ENCODE data around the gene DCTN5. TPM values are rescaled to one million over a fixed set of nuclear protein-coding genes. Genes with fewer than 3 reads are reported as not detected.

Gene DCTN5
- total RNA-seq, 3 donors from 2014 or later: 57.3 to 73.9 (median 67.7) TPM

- no peak overlapping the region for H3K4me3 ChIP-seq
- no peaks in the 10 kb centered on the region for H3K9me3 ChIP-seq
- no peaks in the 10 kb centered on the region for H3K36me3 ChIP-seq (ENCODE audit: low read depth)
- peaks cover 29% of the 10 kb centered on the region for H3K4me1 ChIP-seq (ENCODE audit: low read depth)
- TF ChIP-seq, protein P1, sequence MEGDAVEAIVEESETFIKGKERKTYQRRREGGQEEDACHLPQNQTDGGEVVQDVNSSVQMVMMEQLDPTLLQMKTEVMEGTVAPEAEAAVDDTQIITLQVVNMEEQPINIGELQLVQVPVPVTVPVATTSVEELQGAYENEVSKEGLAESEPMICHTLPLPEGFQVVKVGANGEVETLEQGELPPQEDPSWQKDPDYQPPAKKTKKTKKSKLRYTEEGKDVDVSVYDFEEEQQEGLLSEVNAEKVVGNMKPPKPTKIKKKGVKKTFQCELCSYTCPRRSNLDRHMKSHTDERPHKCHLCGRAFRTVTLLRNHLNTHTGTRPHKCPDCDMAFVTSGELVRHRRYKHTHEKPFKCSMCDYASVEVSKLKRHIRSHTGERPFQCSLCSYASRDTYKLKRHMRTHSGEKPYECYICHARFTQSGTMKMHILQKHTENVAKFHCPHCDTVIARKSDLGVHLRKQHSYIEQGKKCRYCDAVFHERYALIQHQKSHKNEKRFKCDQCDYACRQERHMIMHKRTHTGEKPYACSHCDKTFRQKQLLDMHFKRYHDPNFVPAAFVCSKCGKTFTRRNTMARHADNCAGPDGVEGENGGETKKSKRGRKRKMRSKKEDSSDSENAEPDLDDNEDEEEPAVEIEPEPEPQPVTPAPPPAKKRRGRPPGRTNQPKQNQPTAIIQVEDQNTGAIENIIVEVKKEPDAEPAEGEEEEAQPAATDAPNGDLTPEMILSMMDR (IDR thresholded peaks at IDR 0.05): no peak
- DNase-seq (no peak), ATAC-seq (no peak)
- intact Hi-C loops (cut with DNase I, micrococcal nuclease): no loop called here
These were observed 40.9 kb downstream of the DCTN5 start for GRCh38 chr16:23682181-23682580.

- DNase-seq: no peak
- H3K9me3 ChIP-seq: no peaks in the 10 kb centered on the region
- no peaks in the 10 kb centered on the region for H3K36me3 ChIP-seq (ENCODE audit: low read depth)
- no peak for ATAC-seq
- TF ChIP-seq, protein P1 (IDR thresholded peaks at IDR 0.05): no peak
- intact Hi-C loops (cut with DNase I, micrococcal nuclease): no loop called here
- H3K4me3 ChIP-seq: no peak overlapping the region
- peaks cover 16% of the 10 kb centered on the region for H3K4me1 ChIP-seq (ENCODE audit: low read depth)
These were observed 42.2 kb downstream of the DCTN5 start for GRCh38 chr16:23683487-23683886.

GRCh38 chr16:23687034-23687808, 46.0 kb downstream of the DCTN5 start:
- no peak for DNase-seq
- Histone ChIP-seq H3K4me1 (ENCODE audit: low read depth) (no peaks in the 10 kb centered on the region), H3K9me3 (no peaks in the 10 kb centered on the region)

GRCh38 chr16:23689442-23690187, 48.3 kb downstream of the DCTN5 start:
- H3K9me3 ChIP-seq: no peaks in the 10 kb centered on the region
- H3K4me3 ChIP-seq: no peak overlapping the region
- peaks cover 3% of the 10 kb centered on the region for H3K36me3 ChIP-seq (ENCODE audit: low read depth)
- H3K4me1 ChIP-seq (ENCODE audit: low read depth): no peaks in the 10 kb centered on the region
- TF ChIP-seq, protein P1 (IDR thresholded peaks at IDR 0.05): no peak
- ATAC-seq (peak; percentile 4), DNase-seq (no peak)
- intact Hi-C loops (cut with DNase I, micrococcal nuclease): no loop called here

More at GRCh38 chr16:23687034-23687808, 46.0 kb downstream of the DCTN5 start:
- ATAC-seq: peak; percentile 17
- TF ChIP-seq, protein P1 (IDR thresholded peaks at IDR 0.05): no peak
- Histone ChIP-seq H3K36me3 (ENCODE audit: low read depth) (peaks cover 3% of the 10 kb centered on the region), H3K4me3 (no peak overlapping the region)
- intact Hi-C loops (cut with DNase I, micrococcal nuclease): no loop called here

DNA sequence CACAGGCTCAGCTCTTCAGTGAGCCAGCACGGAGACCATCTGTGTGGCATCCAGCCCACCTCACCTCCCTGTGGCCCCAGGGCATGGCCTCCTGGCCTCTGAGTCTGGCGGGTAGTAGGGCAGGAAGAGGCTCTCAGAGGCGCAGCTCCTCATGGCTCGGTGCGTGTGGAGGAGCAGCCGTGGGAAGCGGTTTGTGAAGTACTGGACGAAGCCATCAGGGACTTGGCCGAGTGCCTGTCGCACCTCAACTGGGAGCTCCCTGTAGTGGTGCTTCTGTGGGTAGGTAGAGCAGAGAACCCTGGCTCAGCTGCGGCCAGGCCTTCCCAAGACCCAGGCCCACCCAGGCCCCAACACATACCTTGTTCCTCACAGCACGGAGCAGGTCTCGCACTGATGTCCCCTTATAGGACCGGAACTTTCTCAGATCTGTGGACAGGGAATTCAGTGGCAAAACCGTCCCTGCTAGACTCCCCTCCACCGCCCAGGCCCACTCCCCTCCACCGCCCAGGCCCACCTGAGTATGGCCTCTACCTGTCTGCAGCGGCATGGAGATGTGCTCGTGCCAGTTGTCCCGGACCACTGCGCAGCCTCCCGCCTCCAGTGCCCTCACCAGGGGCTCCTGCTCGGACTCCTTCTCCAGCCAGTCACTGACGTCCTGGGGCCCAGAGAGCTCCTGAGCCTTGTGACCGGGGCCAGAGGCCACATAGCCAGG, 49.7 kb downstream of the DCTN5 start:
- Histone ChIP-seq H3K4me3 (no peak overlapping the region), H3K4me1 (ENCODE audit: low read depth) (no peaks in the 10 kb centered on the region), H3K9me3 (no peaks in the 10 kb centered on the region), H3K36me3 (ENCODE audit: low read depth) (peaks cover 3% of the 10 kb centered on the region)
- ATAC-seq: no peak
- no peak for DNase-seq
- intact Hi-C loops (cut with DNase I, micrococcal nuclease): no loop called here
- TF ChIP-seq, protein P1 (IDR thresholded peaks at IDR 0.05): no peak

Measured in mucosa of descending colon (tissue), 3 donors.